NCI-H1694 treated with DMSO at 0.1 percent for 48 hours (cell line): ENCODE data around the gene IFNG.

Experiments
- DNase-seq: peaks from one replicate; lab custom pipeline; 2025; lab: John Stamatoyannopoulos, UW

IFNG gene

DNA sequence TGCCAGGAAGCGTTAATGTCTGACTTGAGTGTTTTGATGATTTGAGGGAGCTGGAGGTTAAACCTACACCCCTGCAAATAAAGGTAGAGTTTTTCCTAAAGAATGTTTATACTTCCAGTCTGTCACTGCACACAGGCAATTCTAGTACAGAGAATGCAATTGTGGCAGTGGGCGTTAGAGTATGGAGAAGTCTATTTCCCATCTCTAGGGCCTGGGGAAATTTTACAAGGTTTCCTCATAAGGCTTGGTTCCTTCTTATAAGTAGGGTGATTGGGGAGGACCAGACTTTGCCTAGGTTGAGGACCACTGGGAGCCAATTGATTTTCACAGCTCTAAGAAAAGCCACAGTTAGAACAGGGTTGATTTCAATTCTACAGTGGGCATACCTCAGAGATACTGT lies 44.3 kb downstream of the IFNG start:
- DNase-seq = no peak

DNA sequence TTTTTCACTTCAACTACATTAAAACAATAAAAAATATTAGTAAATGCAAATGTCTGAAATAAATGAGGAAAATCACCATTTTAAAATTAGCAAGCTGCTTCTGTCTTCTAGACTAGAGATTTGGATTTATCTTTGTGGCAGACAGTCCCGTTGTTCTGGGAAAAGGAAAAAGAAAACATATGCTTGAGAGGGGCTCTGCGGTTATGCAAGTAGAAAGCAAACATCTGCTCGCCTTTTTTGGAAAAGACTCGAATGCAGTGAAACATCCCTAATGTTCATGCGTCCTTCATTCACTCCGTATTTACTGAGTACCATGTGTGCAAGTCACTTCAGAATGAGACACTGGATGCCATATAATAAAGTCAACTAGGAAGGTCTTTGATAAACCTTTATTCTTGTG lies 44.9 kb downstream of the IFNG start:
- peak; percentile 83 for DNase-seq

DNA sequence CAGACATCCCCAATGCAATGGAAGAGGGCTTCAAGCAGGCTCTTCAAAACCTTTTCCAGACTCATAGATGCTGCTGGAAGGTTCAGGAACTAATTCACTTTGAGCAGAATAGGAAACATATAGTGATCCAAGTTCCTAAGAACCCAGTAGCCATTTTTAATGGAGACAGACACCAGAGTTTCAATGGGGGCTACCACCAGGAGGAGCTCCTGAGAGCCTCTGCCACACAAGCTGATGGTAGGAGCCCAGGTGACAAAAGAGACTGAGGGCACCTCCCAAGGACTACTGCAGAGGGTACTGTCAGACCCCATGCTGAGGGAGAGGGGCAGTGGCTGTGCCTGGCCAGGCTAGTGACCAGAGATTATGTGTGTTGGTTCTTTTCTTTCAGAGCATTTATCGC lies 45.9 kb downstream of the IFNG start:
- peak; percentile 27 for DNase-seq

DNA sequence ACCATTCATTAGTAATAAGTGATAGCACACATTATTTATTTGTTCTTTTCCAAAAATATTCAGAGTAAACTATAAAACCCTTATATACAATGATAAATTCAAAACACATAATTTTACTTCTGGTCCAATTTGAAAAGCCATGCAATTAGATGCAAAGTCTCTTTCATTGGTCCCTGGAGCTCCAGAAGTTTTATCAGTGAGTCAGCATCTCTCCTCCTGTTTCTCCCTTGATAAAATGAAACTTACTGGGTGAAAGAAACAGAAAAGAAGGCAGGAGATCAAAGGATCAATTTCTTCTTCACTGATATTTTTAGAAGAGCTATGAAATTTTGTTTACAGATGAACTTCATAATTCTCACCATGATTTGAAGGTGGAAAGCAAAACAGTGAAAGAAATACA lies 47.5 kb downstream of the IFNG start:
- DNase-seq = no peak

DNA sequence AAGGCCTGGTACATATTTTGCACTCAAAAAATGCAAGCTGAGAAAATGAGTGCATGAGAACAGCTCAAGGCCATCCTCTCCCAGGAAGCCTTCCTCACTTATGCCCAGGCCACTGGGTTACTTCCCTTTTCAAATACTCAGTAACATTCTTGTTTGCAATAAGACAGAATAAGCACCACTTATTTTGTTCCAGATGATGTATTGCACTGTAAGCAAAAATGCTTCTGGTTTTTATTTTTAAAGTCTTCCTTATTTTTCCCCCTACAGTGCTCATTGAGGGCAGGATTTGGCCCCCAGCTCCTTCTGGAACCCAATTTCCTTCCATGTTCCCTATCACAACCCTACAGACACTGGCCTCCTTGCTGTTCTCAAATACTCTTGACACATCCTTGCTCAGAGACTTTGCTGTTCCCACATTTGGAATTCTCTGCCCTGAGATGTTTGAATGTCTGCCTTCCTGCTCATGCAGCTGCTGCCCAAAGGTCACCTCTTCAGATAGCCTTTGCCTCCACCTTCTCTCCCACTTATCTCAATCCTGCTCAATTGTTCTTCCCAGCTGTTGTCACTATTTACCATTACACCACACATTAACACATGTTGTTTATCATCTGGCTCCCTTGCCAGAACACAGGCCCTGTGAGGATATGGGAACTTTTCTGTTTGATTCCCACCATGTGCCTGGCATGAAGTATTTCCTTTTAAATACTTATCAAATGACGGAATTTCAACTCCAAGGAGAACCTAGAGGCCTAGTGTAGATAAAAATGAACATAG lies 49.9 kb downstream of the IFNG start:
- DNase-seq = no peak

DNA sequence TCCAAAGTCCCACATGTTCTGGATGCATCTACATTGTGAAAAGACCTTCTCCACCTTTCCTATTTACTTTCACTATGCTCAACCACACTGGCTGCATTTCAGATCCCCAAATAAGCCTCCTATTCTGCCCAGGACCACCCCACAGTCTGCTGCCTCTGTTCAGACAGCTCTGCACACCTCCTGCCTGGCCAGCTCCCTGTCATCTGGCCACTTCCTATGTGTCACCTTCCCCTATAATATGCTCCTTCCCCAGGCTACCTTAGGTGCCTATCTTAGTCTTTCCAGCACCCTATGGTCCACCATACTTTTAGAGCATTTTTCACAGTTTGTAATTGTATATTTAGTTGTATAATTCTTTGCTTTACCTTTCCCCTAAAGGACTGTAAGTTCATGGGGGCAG lies 50.5 kb downstream of the IFNG start:
- no peak for DNase-seq

DNA sequence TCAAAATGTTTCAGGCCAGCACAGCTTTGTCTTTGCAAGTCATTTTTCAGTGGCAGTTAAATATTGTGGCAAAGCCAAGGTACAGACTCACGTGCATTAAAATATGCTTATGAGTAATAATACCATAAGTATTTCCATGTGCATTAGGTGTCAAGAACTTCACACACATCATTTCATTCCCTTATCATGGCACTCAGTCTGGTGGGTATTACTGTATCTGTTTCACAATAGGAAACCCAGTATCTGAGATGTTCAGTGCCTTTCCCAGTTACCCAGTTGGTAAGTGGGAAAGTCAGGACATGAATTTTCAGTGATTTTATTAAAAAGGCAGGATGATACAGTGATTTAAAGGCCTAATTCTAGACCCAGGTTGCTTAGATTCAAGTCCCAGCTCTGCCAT lies 52.9 kb downstream of the IFNG start:
- no peak for DNase-seq

DNA sequence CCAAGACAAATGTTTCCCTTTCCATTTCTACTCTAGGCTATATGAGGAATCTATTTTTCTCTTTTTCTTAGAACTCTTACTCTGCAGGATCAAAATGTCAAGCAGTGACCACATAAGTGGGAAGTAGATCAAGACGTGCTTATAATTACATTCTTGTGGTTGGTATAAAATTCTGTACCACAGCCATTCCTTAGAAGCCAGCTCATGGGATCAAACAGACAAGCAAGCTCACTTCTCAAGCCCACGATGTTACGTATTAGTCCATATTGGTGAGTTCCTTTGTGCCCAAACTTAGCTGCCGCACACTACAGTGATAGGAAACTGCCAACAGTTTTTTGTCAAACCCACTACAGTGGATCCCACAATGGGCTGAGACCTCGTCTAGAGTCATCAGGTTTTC lies 53.4 kb downstream of the IFNG start:
- DNase-seq = no peak
